Activated gamma-delta T cell treated with anti-CD3 and anti-CD28 coated beads, Interleukin-2, amount 50 U/mL, for 16 hours (primary cell): ENCODE measurements around the gene KIAA1549.

Experiments used
- DNase-seq: peaks from one replicate; pipeline ENCODE4 v3.0.0-alpha.2; 2020; ENCODE audit warnings: low read depth

KIAA1549 gene

DNA sequence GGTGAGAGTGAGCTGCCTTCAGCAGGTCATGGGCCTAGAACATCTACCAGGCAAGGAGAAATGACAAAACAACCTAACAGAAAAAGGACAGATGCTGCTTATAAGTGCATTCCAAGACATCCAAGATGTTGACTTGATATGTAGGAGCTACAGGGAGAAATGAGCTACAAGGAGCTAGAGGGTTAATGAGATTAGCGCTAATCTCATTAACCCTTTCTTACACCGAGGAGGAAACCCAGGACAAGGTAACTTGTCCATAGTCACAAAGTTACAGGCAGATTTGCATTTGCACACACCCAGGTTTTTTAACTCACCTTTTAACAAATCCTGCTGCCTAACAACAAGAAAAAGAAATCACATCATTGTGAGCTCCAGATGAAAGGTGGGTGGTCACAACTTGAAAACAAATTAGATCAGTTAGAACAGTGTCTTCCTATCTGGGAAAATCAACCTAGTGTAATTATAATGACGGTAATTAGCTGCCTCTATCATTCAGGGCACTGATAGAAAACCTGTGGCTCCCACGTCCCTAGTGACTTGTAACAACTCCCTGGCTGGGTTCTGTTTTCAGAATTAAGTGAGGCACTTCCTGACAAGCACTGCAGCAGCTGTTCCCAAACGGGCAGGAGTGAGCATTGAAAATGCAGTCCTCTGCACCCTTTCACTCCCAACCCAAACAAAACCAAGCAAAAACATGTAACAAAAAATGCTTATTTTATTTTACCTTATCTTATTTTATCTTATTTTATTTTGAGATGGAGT lies 5.7 kb downstream of the KIAA1549 start:
- no peak for DNase-seq

DNA sequence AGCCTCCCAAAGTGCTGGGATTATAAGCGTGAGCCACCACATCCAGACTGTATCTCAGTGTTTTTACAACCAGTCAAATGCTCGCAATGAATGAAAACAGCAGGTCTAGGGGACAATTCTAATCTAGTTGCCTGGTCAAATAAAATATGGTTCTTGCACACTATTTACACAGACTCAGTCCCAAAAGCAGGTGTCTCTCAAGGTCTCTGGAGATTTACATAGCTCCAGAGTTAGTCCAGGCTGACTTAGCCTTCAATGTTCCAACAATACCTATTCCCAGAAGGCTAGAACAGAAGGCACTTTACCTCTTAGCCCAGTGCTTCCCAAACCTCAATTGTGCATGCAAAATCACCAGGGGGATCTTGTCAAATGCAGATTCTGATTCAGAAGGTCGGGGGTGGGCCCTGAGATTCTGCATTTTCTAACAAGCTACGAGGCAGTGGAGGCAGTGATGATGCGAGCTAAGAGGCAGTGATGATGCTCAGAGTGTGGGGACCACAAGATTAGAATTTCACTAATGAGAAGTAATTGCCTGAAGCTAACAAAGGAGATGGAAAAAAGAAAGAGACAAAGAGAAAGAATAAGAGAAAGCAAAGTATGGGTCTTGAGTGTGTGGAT lies 6.4 kb downstream of the KIAA1549 start:
- no peak for DNase-seq

DNA sequence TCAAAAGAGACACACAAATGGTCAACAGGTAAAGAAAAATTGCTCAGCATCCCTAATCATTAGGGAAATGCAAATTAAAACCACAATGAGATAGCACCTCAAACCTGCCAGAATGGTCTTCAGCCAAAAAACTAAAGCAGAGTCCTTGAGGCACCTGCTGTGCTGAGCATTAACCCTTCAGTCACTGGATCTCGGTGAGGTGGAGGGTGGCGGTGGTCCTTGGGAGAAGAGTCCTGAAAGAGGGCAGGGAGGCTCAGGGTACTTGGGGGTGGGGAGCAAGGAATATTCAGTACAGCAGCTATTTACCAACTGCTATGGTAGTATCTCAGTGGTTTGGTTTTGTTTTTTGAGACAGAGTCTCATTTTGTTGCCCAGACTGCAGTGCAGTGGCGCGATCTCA lies 7.1 kb downstream of the KIAA1549 start:
- DNase-seq, result no peak

DNA sequence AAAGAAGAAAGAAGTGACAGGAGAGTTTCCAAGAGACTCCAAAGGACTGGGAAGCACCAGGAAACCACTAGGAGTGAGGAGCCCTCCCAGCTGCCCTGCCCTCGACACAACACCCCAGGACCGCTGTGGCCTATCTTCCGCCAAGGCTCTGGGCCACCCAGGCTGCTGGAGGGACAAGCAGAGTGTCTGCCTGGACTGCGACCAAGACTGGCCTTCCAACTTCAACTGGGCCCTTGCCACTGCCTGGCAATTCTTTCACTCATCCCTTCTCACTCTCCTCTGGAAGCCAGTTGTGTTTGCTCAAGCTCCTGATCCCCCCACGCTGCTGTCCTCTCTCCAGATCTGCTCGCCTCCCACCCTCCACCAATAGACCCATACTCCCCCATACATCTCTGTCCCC lies 10.2 kb downstream of the KIAA1549 start:
- DNase-seq, result no peak

DNA sequence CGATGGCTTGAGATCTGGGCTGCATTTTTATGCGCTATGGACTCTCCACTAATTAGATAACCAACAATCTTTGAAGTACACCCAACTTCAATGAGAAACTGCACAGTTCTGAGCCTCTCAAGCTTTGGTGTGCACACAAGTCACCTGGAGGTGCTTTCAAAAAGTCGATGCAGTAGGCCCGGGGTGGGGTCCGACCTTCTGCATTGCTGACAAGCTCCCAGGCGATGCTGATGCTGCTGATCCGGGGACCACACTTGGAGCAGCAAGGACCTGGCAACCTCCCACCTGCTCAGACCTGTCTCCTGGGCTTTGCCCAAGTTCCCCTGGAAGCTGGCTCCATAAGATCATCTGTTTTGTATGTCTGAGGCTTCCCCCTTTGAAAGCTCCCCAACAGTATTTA lies 10.7 kb downstream of the KIAA1549 start:
- no peak for DNase-seq

DNA sequence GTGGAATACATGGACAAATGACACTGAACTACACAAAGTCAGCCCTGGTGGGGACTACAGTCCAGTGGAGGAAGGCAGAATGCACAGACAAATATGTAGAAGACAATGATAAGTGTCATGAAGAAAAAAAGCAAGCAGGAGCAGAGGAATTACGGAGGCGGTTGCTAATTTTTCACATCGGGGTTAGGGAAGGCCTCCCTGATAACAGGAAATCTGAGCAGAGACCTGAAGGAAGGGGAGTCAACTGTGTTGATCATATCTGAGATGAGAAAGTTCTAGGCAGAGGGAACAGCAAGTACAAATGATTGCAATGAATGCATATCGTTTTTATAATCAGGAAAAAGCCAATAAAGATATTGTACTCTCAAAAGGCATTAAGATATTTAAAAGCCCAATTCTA lies 14.0 kb downstream of the KIAA1549 start:
- no peak for DNase-seq

DNA sequence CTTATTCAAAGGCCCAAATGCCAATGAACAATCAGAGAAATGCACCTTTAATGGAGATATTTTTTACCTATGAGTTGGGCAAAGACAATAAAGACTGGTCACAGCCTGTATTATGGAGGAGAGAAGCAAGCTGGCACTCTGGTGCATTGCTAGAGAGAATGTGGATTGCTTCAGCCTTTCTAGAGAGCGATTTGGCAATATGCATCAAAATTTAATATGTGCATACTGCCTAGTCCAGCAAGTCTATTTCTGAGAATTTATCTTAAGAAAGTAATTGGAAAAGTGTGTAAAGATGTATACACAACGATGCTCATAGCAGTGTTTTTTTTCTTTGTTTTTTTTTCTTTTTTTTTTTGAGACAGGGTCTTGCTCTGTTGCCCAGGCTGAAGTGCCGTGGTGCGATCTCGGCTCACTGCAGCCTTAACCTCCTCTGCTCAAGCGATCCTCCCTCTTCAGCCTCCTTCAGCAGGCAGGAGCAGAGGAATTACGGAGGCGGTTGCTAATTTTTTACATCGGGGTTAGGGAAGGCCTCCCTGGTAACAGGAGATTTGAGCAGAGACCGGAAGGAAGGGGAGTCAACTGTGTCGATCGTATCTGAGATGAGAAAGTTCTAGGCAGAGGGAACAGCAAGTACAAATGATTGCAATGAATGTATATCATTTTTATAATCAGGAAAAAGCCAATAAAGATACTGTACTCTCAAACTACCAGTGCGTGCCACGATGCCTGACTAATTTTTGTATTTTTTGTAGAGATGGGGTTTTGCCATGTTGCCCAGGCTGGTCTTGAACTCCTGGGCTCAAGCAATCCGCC lies 16.4 kb downstream of the KIAA1549 start:
- no peak for DNase-seq

DNA sequence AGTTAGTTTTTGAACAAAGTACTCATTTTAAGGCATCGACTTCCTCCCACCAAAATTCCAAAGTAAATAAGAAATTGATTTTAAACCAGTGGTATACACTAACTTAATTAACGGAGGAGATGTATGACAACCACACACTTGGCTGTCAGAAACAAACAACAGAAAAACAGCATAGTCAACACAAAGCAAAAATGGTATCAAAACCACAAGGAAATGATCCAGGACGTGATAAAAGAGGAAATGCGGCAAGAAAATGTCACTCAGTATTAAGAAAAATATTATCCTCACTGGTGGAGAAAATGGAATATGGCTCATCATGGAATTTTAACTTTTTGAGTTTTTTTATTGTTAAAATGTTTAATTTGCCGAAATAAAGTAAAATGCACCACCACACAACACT lies 17.5 kb downstream of the KIAA1549 start:
- no peak for DNase-seq

DNA sequence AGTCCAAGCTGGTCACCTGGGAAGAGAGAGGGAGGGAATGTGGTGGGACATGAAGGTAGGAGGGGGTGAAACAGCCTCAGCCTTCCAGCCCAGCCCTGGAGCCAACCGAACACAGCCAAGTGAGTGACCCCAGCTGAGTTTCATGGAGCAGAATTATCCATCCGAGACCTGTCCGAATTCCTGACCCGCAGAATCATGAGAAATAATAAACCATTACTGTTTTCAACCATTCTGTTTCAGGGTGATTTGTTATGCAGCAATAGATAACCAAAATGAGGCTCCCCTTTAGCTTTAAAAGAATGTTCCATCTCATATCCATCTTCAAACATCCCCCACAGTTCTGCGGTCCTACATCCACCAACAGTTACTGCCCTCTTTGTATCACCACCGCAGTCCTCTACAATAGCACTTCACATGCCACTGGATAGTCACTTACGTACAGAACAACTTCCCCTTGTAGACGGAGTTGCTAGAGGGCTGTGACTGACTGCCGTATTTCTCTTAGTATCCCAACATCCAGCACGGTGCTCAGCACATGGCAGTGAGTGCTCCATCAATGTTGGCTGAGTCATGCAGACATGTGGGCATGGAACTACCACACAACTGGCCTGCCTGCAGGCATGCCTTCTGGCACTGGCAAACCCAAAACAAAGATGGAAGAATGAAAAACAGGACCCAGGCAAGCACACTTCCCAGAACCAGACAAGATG lies 18.5 kb downstream of the KIAA1549 start:
- DNase-seq, result no peak

DNA sequence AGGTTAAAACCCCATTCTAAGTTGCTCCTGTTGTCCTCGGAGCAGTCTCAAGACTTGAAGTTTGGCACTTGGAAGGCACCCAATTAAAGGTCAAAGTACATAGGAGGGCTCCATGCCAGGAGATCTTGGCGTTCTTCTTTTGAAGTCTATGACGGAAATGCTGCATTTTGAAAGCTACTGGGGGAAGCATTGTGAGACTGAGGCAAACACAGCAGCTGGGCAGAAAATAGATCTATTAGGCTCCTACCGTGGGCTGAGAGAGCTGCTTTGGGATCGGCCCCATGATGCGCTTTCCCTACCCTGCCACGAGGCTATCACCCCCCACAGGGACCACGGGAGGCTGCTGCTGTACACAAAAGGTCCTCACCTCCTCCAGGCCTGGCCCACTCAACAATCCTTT lies 20.0 kb downstream of the KIAA1549 start:
- DNase-seq, result no peak

DNA sequence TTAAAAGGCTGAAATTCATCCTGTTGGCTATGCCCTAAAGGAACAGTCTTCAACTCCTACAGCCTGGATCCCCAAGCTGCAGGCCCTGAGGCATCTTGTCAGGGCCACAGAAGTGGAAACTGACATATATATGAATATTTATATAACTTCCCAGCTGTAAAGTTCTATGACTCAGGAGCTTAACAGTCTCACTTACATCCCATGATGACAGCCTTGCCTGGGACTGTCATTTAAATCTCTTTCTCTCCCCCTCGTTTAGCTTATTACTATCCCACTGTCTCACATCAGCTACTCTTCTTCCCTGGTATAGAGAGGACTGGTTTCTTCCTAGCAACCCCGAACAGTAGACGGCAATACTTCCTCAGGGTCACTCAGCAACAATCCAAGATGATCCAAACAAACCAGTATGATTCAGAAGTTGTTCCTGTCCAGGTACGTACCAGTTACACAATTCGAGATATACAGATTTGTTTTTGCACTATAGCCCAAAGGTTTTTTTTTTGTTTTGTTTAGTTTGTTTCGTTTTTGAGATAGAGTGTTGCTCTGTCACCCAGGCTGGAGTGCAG lies 22.7 kb downstream of the KIAA1549 start:
- DNase-seq, result no peak

DNA sequence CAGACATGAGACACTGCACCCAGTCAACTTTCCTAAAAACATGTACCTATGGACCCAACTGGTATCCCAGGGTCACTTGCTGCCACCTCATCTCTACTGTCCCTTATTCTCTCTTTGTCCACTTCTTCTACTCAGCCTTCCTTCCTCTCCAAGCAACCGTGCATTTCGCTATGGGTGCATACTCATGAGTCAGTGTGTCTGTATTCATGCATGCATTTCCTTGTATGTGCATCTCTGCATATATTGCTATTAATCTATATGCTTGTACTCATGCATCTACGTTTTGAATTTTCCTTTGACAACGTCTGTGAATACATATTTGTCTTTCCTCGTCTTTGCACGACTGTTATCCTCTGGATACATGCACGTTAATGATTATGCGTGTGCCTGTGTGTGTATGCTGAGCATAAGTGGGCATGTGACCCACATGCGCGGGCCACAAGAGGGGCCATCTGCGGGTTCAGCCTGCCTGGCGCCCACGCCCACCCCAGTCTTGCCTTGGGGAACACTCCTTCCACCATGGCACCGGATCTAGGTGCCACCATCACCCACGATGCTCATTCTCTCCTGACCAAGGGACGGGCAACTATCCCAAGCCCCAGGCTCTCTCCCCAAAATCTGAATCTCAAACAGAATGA lies 23.3 kb downstream of the KIAA1549 start:
- no peak for DNase-seq

DNA sequence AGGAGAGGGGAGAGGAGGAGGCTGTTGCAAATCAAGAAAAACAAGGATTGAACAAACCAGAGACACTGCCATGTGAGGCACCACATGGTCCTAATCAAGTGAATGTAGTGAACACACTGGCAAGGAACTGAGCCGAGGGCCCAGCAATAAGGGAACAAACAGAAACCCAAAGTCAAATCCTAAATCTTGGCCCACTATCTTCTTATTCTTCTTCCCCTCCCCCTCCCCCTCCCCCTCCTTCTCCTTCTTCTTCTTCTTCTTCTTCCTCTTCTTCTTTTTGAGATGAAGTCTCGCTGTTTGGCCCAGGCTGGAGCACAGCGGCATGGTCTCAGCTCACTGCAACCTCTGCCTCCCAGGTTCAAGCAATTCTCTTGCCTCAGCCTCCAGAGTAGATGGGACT lies 24.0 kb downstream of the KIAA1549 start:
- DNase-seq, result no peak

DNA sequence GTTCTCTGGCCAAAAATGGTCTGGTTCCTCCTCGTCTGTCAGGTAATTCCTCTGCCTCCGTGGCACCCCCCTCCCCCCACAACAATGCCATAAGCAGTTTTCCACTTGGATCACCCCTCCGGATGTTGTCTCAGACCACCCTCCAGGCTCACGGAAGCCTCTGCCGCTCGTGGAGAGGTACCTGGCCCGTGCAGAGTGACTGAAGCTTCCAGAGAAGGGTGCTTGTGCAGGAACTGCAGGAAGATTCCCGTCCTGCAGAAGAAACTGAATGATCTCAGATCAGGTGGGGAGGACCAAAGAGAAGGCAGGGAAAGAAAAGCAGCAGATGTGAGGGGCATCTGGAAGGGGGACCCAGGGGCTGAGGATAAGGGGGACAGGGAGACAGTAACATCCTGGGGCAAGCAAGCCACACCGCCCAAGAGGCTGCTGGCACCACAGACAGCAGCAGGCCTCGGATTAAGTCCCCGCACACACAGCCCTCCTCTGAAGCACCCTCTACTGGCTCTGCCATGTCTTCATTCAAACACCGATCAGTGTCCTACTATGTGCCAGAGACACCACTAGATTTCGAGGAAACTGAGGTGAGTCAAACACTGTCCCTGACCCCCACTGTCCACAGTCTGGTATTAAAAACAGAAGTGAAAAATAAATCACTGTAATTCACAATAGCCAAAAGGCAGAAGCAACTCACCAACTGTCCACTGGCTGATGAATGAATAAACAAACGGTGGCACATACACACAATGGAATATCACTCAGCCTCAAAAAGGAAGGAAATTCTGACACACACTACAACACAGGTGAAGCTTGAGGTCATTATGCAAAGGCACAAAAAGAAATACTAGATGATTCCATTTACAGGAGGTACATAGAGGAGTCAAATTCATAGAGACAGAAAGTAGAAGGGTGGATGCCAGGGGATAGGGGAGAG lies 26.4 kb downstream of the KIAA1549 start:
- no peak for DNase-seq

DNA sequence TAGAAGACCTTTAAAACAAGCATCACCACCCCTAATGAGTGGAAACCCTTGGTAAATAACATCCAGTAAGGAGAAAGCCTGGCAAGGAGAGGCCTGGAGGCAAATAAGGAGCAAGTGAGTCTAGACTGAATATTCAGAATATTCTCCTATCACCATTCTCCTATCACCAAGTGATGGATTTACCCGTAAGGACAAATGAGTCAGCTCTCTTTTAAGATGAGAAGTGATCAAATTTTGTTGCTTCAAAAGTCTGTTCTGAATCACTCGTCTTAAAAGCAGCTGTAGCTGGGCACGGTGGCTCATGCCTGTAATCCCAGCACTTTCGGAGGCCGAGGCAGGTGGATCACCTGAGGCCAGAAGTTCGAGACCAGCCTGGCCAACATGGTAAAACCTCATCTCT lies 28.4 kb downstream of the KIAA1549 start:
- DNase-seq, result no peak

DNA sequence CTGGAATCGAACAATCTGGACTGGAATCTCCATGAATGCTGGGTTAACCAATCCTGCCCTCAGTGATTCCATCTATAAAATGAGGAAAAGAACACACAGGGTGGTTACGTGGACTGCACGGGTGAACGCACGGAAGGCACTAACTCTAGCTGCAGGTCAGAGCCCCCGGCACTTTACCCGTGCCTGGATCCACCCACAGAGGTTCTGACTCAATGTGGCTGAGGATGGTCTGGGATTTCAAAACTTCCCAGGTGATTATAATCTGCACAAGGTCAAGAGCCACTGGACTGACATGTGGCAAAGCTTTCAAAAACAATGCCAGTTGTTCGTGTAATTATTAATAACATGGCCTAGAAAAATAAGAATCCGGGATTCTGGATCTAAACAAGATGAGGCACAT lies 29.2 kb downstream of the KIAA1549 start:
- no peak for DNase-seq

DNA sequence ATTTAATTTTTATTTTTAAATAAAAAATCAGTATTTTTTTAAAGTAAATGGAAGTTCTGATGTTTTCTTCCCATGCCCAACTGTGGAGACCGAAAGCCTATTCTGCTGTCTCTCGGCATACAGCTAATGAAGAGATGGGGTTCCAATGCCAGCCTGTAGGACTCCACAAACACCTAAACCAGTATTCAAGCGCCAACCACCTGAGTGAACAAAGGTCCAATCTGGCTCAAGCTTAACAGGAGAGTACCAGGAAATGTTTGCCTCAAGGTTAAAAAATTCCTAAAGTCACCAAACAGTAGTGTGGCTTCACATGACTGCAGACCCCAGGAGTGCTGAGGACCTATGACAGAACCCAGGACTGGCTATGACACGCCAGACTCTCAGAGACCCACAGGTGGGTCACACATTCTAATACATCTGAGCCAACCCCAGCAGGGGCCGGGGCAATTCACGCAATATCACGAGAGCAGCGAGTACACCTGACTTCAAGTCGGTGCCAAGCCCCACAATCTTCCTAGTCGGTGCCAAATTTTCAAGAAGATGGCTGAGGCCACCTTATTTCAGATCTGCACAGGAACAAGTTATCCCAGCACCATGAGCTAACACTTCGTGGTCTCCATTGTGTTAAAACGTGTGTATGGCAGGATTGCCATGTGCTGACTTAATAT lies 31.6 kb downstream of the KIAA1549 start:
- DNase-seq, result no peak

DNA sequence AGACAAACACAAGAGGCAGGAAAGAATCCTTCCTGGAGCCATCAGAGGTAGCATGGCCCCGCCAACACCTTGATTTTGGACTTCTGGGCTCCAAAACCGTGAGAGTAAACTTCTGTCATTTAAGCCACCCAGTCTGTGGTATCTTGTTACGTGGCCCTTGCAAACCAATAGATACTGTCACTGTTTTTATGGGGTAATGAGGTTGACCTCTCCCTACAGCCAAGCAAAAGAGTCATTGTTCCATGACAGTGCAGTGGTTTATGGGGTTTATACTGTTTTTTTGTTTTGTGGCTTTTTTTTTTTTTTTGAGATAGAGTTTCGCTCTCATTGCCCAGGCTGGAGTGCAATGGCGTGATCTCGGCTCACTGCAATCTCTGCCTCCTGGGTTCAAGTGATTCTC lies 32.8 kb downstream of the KIAA1549 start:
- DNase-seq, result no peak

DNA sequence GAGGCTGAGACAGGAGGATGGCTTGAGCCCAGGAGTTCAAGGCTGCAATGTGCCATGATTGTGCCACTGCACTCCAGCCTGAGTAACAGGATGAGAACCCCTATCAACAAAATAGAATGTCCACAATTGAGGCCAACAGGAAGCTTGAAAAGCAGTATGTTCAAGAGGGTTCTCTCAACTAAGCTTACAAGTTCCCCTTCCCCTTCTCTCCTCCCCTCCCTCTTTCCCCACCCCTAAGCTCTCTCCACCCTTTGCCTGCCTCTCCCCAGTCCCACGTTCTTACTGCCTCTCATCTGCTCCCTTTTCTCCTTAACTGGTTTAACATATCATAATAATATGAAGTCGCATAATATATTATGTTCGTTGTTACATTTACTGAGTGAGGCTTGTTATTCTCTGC lies 35.4 kb downstream of the KIAA1549 start:
- no peak for DNase-seq

DNA sequence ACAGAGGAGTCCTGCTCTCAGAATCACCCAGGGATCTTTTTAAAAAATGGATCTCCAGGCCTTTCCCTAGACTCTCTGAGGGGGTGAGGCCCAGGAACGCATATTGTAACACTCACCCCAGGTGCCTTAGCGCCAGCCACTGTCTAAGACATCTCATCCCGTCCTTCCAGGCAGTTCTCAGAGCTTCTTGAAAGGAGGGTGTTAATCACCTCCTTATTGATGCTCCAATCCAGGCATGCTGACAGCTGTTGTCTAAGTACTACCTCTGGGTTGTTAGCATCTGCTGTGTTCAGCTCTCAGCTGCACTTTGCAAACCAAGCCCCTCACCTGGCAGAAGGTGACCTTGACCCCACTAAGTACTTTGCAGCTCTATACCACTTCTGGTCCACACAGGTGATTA lies 36.0 kb downstream of the KIAA1549 start:
- no peak for DNase-seq
